ENCODE results near the gene PTPRT.

The PTPRT gene

DNA sequence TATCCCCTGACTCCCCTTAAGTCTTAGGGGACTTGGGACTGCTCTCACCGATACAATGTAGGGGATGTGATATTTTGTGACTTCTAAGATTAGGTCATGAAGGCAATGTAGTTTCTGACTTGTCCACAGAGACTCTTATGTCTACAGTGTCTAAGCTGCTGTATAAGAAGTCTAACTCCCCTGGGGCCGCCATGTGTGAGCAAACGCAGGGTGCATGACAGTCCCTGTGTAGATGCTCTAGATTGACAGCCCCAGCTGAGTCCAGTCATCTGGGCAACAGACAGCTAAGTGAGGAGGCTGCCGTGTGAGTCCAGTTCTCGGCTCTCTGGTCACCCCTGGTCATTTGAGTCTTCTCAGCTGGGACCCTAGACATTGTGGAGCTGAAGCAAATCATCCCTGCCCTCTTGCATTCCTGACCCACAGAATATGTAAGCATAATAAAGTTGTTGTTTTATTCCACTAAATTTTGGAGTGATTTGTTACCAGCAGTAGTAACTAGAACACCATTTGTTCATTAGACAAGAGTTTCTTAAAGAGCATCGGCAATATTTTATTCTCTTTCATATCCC, 828.2 kb downstream of the PTPRT start:
- in situ Hi-C loops (cut with HindIII; ENCODE audit: low sequenced_read_pairs): no loop called here

DNA sequence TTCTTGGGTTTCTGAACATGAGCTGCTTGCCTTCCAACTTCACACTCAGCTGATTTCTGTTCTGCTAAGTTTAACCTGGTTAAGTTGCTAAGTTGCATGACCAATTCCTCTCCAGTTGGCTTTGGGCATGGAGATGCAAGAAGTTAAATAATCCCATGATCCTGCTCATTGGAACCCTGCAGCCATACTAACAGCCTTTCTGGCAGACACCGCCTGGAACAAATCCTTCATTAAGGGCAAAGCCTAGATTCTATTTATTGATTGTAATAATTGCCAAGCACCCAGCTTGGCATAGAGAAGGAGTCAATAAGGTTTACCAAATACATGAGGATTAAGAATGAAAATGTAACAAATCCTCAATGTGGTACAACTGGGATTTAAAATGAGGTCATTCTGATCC, 829.1 kb downstream of the PTPRT start:
- in situ Hi-C loops (cut with HindIII; ENCODE audit: low sequenced_read_pairs): no loop called here

DNA sequence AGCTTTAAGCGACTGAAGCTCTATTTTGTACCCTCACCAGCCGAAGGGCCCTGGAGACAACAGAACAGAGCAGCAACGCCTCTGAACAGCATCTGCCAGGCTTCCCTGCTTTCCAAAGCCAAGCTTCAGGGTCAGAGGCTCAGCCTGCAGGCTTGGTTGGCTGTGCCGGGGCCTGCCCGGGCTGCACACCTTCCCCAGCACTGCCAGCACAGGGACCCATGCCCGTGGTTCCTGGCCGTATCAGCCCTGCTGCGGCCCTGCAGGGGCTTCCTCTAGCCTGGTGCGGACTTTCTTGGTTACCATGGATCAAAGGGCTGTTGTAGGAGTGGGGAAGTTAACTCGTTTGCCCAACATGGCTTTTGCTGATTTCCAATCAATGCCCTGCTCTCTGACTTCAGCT, 830.1 kb downstream of the PTPRT start:
- in situ Hi-C loops (cut with HindIII; ENCODE audit: low sequenced_read_pairs): no loop called here

DNA sequence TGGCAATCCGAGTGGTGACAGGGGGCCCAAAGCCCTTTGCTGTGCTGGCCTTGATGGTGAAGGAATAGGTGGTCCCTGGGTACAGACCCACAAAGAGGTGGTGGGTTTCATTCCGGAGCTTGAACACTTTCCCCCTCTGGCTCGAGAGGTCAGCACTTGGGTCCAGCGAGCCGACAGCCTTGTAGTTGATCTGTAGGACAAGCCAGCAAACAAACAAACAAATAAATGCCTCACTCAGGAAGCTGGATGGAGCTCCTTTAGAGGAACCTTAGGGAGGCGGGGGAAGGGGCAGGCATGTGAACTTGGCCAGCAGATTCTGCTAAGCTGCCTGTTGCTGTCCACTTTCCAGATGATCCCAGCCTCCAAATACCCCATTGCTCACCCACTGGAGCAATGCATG, 837.6 kb downstream of the PTPRT start:
- in situ Hi-C loops (cut with HindIII; ENCODE audit: low sequenced_read_pairs): no loop called here

DNA sequence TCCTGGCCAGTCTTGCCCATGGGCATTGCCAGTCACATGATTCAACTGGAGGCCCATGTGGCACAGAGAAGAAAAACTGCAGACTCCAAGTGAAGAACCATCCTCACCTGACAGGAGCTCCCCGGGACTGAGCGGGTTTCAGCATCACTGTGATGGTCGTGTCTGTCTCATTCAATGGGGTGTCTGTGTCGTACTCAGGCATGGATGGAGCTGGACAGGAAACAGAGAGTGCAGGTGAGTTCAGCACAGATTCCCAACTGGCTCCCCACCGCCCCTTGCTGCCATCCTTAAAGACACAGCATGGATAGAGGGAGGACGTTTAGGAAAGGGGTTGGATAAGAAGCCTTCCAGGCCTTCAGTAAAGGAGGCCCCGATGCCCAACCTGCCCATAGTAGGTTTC, 839.2 kb downstream of the PTPRT start:
- in situ Hi-C loops (cut with HindIII; ENCODE audit: low sequenced_read_pairs): no loop called here

DNA sequence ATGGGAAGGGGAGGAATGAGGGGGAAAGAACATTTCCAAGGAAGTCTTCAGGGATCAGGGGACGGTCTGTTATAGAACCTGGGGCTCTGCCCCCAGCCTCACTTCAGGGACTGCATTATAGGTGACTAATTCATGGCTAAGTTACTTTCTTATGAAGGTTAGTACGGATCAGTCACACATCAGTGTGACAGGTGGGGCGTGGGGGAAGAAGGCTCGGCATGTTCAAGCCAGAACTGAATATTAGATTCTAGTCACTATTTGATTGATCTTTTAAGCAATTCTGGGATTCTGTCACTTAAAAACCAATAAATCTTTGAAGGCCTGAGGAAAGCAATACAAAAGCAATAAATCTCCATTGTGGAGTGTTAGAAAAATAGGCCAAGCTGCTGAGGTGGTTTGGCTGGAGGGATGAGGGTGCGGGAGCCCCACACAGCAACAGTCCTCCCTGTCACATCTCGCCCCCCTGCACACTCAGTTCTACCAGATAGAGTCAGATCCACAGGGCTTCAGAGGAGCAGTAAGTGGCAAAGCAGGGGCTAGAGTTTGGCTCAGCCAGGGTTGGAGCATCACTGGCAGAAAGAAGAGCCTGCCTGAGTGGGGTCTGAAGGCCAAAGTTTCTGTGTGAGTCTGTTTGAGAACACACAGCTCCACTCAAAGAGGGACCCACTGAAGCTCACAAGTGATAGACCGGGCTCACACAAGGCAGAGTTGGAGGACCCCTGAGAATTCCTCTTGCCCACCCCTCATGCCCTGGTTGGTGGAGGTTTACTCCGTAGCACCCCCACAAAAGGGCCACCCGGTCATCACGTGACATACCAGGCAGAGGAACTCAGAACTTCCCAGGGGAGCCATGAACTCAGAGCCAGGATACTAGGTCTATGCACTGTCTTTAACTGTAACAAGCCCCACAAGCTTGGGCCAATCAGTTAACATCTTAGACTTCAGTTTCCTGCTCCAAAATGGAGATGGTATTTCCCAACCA, 843.2 kb downstream of the PTPRT start:
- in situ Hi-C loops (cut with HindIII; ENCODE audit: low sequenced_read_pairs): no loop called here

DNA sequence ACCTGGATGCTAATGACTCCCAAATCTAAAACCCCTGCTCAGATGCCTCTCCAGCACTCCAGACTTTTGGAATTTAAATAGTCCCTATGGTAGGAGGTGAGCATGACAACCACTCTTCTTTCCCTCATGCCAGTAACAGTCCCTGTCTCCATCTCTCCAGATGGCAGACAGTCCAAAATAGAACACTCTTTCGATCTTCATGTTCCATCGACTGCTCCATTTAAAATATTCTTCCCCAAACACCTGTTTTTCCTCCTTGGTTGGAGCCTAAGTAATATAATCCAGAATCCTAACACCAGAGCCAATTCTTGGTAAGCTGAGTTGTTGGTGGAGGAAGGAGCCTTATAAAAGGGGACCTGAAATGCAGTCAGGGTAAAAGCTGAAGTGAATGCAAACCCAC, 848.1 kb downstream of the PTPRT start:
- in situ Hi-C loops (cut with HindIII; ENCODE audit: low sequenced_read_pairs): no loop called here

DNA sequence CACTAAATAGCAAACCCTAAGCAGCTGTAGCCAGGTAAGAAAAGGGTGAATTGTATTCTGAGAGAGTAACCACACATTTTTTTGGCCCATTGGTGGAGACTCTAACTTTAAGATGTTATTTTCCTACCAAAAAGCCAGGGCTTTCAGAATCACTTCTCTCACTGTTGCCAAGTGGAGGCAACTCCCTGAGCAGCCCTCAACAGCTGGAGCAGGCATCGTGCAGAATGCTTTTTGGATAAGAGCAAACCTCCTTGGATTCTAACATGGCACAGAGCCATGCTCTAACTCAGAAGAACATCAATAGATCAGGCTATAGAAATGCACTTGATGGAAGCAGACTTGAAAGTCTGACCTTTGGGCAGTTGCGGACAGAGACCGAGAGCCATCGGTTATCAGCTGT, 849.3 kb downstream of the PTPRT start:
- in situ Hi-C loops (cut with HindIII; ENCODE audit: low sequenced_read_pairs): no loop called here

DNA sequence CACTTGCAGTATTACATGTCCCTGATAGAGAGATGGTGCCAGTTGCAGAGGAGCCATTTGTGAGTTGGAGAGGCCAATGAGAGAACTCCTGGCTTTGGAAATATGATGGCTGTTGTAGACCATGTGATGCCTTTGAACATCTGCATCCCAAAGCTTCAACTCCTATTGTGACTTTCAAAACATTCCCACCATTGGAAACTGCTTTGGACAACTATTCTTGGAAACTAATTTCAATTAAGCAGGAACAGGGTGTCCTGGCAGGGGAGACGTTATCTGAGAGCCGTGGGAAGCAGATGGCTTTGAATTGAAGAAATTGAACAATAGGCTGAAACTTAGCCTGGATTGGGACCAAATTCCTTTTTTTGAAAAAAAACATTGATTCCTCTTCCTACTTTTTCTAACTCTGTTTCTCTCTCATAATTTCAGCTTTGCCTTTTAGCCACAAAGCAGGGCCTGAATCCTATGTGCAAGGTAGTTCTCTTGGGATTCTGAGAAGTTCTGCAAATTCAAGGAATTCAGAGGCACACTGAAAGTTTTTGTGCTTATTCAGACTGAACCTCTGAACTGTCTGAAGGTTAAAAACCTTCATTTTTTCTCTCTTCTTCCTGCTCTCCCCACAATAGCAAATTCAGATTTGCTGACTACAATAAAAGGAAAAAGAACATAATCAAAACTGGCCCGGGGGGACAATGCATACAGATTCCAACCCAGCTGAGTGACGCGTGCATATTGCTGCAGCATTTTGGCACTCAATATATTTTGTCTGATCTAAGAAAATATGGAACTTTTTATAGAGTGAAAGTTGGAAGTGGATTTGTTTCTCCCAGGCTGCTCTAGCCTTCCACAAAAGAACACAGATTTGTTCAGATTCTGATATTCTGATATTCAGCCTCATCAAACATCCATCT, 851.2 kb downstream of the PTPRT start:
- in situ Hi-C loops (cut with HindIII; ENCODE audit: low sequenced_read_pairs): no loop called here

DNA sequence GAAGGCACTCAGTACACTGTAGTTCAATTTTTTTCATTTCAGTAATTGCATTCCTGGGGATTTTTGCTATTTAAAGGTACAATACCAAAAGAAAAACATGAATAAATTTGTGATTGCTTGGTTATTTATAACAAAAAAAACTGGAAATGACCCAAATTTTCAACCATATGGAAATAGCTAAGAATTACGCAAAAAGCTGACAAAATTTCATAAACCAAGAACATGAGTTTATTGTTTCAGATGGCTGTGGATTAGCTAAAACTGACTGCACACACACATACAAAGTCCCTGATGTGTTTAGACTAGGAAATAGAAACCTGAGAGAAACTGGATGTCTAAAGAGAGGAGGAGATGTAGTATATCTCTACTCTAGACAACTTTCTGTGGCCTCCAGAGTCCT, 853.1 kb downstream of the PTPRT start:
- in situ Hi-C loops (cut with HindIII; ENCODE audit: low sequenced_read_pairs): no loop called here

DNA sequence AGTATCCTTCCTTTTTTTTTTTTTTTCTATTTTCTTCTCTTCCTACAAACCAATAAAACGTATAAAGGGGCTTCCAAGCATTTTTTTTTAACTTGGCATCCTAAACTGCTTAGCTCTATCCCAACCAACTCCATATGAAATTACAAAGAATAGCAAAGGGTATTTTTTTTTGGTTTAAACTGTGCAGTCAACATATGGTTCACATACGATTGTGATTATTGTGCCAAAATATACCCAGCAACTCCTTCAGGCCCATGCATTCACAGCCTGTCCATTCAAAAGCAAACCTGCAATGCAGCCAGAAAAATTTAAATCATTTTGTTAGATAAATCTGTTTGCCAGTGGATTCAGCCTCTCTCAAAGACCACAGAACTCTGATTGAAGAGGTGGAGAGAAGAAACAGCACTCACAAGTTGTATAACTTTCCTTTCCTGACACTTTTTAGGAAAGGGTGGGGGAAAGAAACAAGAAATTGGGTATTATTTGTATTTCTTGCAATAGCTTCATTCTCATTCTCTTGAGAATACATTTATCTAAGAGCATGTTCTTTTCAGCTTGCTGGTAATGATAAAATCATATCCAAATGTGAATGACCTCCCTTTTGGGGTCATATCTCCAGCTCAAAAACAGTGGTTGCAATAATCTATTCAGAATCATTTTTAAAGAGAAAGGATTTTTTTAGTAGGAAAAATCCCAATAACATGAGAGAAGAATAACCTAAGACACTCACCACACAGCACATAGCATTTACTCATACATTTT, 870.3 kb downstream of the PTPRT start:
- in situ Hi-C loops (cut with HindIII; ENCODE audit: low sequenced_read_pairs): no loop called here

DNA sequence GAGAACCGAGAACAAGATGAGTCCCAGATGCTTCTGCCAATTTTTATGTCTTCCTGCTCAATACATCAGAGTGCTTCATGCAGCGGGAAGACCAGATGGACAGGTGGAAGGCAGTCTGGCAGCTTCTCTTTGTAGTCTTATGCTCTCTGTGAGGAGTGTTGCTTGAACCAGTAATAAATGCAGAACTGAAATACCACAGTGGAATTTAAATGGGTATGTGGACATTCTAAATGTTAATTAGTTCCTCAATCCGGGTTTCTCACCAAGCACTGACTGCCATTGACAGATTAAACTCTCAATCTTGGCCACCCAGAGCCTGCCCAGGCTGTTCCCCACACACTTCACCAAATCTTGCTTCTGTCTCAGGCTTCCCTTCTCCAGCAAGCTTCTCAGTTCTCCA, 876.0 kb downstream of the PTPRT start:
- in situ Hi-C loops (cut with HindIII; ENCODE audit: low sequenced_read_pairs): no loop called here

DNA sequence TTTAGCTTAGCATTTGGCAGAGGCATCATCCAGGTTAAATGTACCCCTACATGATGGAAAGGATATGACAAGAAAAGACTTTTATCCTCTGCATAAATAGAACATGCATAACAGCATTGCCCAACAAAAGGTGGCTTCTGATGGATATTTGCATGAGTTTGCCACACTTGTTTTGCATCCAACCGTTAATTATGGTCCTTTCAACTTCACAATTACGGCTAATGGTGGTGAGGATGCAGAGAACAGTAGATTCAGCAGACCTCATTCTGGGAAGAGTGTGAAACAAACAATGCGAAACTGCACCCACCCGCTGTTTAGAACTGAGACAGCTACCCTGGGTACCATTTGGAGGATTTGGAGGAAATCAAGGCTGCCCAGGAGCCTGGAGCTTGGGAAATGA, 880.7 kb downstream of the PTPRT start:
- in situ Hi-C loops (cut with HindIII; ENCODE audit: low sequenced_read_pairs): no loop called here

DNA sequence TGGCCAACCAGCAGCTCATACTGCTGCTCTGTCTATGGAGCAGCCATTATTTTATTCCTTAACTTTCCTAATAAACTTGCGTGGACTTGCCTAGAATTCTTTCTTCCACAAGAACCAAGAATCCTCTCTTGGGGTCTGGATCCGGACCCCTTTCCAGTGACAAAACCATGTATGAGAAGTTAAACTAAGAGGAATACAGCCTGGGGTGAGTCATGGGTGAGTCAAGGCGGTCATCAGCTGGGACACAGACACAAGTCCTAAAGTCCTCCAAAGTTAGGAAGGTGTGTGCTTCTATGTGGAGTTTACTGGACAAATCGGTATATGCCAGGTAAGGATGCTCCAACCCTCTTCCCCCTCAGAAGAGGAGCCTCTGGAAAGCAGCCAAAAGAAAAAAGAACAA, 881.5 kb downstream of the PTPRT start:
- in situ Hi-C loops (cut with HindIII; ENCODE audit: low sequenced_read_pairs): no loop called here

DNA sequence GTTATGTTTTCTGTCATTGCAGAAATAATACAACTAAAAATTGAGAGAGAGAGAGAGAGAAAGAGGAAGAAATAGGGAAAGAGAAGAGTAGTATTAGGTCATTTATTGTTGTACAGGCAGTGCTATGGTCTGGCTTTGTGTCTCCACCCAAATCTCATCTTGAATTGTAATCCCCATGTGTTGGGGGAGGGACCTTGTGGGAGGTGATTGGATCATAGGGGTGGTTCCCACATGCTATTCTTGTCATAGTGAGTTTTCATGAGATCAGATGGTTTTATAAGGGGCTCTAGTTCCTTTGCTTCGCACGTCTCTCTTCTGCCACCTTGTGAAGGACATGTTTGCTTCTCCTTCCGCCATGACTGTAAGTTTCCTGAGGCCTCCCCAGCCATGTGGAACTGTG, 894.1 kb downstream of the PTPRT start:
- in situ Hi-C loops (cut with HindIII; ENCODE audit: low sequenced_read_pairs): no loop called here

DNA sequence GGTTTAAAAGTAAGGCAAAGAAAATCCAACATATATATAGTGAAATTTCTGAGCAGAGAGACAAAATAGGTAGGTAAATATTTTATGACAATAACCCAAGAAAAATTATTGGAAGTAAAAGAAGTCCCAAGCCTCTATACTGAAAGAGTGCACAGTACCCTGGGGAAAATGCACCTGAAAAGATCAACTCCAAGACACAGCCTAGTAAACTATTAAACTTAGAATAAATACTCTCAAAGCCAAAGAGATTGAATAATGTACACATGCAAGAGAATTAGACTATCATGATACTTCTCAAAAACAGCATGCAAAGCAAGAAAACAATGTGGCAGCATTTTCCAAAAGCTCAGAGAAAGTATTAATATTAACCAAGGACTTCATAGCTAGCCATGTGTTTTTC, 894.7 kb downstream of the PTPRT start:
- in situ Hi-C loops (cut with HindIII; ENCODE audit: low sequenced_read_pairs): no loop called here

DNA sequence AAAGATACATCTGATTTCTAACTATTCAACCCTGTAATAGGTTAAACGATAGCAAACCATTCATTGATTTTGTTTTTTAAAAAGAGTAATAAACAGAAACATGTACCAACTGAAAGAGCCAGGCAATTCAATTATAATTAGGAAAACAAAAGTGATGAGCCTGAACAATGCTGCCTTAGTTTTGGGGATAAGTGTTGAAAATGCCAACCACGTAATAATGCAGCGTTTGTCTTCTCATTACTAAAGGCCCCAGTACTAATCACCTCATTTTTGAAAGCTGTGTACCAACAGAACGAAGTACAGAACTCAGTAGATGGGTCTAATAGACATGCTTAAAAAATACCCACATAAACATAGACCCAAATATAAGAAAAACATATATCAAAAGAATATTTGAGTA, 907.9 kb downstream of the PTPRT start:
- in situ Hi-C loops (cut with HindIII; ENCODE audit: low sequenced_read_pairs): no loop called here

DNA sequence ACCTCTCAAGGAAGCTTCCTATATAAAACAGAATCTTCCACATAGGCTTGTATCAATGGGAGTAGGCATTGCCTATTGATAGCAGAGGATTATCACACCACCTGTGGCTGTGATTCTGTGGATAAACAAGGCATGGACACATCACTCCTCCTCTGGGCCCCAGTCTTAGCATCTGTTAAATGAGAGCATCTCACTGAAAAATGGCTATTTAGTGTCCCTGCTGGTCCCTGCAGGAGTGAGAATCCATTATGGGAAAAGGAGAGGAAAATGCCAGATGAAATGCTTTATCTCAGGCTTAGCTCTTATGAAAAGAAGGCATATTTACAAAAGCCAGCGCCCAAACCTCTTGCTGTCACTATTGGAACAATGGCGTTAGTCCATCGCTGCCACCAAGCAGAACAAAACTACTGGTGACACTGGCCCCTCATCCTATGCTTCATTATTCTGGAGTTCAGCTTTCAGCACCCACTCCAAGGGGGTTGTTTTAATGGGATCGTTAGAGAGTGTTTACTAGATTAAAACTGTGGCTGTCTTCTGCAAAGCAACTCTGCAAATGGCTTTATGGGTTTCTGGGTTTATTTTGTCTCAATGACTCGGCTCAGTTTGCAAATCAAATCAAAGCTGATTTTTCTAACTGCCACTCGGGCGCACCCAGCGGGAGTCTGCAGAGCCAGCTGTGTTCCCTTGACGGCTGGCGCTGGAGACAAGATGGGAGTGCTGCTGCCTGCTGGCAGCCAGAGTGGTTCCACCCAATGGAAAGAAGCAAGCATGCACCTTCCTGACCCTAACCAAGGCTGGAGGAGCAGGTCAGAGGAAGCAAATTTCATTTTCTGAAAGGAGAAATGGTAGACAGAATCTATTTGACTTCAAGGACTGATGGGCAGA, 912.7 kb downstream of the PTPRT start:
- in situ Hi-C loops (cut with HindIII; ENCODE audit: low sequenced_read_pairs): no loop called here

DNA sequence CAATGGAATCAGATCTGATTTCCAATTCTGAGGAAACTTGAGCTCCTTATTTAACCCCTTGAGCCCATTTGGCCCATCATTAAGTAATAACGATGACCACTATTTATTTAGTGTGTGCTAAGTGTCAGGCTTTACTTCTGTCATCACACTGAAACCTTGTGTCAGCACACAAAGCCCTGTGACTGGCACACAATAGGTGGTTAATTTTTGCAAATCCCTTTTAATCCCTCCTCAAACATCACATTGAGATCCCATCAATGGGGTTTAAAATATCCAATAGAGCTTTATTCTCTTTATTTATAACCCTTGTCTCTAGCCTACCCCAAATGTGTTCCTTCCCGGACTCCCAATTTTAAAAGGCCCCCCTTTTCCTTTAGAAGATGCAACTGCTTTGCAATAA, 914.7 kb downstream of the PTPRT start:
- in situ Hi-C loops (cut with HindIII; ENCODE audit: low sequenced_read_pairs): no loop called here

DNA sequence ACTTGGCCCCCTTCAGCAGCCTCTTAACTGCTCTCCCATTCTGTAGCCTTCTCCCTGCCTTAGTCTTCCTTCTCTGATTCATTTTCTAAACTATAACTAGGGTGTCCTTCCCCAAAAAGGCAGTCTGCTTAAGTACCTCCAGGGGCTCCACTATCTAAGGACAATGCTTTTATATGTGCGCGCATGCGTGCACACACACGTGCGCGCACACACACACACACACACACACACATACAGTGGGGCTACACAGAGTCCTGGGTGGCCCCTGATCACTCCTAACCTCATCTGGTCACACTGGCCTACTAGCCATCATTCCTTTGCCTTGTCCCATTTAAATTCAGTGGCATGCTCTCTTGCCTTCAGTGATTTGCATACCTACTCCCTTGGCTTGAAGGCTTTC, 917.2 kb downstream of the PTPRT start:
- in situ Hi-C loops (cut with HindIII; ENCODE audit: low sequenced_read_pairs): no loop called here

Data from endothelial cell of hepatic sinusoid (primary cell).